HG02852 (cell line): ENCODE measurements around the gene NDRG4.

ENCODE experiments used
- ATAC-seq: cut with Tn5 transposase; IDR thresholded peaks from one replicate; pipeline ENCODE4 v1.9.1; 2021; ENCODE audit warnings: mild to moderate bottlenecking, moderate library complexity; ENCODE audit not compliant: unreplicated experiment

Gene NDRG4, protein sequence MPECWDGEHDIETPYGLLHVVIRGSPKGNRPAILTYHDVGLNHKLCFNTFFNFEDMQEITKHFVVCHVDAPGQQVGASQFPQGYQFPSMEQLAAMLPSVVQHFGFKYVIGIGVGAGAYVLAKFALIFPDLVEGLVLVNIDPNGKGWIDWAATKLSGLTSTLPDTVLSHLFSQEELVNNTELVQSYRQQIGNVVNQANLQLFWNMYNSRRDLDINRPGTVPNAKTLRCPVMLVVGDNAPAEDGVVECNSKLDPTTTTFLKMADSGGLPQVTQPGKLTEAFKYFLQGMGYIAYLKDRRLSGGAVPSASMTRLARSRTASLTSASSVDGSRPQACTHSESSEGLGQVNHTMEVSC

GRCh38 chr16:58499615-58500351 is at the start of gene NDRG4:
NDRG4 (plus strand) TSS chr16:58500143; CDS start chr16:58500249, 106 bp downstream.
- peak; percentile 82 for ATAC-seq

DNA sequence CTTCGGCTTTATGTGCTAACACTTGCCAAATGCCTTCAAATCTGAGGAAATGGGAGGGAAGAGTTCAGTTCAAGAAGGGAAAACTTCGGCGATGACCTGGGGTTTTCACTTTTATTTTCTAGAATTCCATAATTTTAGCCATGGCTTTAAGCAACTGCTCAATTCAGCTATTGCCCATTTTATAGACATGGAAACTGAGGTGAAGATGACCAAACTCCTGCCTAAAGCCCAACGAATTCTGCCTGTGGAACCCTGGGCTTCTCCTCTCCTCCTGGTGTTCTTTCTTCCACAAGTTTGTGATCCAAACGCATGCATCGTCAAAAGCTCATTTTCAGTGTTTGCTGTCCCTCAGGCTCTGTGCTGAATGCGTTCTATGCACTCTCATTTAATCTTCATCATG is 49.4 kb upstream of the NDRG4 start:
- ATAC-seq, result no peak

DNA sequence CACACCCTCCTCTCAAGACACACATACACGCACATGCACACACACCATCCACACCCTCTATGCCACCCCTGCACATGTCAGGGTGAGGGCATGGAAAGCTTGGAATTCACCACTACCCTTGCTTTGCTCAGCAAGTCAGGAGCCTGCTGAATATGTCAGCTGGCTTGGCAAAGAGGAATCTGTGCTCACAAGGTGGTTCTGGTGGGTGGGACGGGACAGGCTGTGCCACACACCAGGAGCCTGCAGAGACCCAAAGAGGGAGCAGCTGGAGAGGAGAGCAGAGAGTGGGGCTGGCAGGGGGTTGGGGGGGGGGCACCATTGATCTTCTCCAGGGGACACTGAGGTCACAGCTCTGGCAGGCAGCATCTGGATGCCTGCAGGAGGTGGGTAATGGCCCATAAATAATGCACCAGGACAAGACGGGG is 48.7 kb upstream of the NDRG4 start:
- ATAC-seq, result no peak

DNA sequence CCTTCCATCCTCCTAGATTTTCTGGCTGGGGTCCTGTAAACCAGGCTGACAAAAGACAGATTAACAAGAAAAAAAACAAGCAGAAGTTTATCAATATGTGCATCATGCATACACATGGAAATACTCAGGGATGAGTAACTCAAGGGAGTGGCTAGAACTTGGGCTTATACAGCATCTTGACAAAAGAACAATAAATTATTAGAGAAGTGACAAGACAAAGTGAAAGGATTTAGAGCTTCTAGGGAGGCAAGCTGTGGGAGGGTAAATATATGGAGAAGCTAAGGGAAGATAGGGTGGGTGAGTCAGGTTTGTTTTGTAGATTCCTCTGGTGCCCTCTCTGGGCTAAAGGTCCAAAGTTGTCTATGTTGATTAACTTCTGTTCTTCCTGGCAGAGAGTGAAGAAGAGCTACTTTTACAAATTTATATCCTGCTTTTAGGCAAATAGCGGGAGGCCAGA is 48.0 kb upstream of the NDRG4 start:
- ATAC-seq, result no peak

- ATAC-seq, result no peak
Observed at GRCh38 chr16:58452640-58453039, 47.3 kb upstream of the NDRG4 start.

- no peak for ATAC-seq
Observed at GRCh38 chr16:58454178-58454577, 45.8 kb upstream of the NDRG4 start.

- no peak for ATAC-seq
Observed at GRCh38 chr16:58454856-58455255, 45.1 kb upstream of the NDRG4 start.

- ATAC-seq, result no peak
Observed at GRCh38 chr16:58455750-58456149, 44.2 kb upstream of the NDRG4 start.

GRCh38 chr16:58456193-58456592 is 43.8 kb upstream of the NDRG4 start:
- no peak for ATAC-seq

DNA sequence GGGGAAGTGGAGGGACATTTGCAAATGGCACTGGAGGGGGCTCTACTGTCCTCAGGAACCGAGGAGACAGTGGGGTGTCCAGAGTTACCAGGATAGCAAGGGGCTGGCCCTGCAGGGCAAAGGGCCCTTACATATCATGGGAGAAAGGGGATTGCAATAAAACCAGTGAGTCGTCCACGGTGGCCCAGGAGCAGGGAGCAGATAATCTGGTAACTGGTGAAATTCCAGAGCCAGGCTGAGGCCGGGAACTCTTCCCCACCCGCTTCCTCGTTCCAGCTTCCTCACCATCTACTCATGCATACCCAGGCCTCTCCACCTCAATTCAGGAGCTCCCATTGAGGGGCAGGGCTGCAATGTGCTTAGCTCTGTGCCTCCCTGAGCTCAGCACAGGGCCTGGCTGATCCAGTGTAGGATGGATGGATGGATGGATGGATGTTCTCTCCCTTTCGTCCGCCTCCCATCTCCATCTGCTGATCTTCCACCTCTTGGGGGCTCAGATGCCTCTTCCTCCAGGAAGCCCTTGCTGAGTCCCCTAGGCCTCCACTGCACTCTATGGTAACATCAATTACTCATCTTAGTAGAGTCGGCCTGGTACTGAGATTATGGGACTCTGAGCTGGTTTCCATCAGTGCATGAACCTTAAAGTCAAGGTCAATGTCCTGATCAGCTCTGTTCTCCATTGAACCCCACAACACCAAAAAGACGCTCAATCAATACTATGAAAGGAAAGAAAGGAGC is 41.2 kb upstream of the NDRG4 start:
- no peak for ATAC-seq

GRCh38 chr16:58459344-58460218 is 40.4 kb upstream of the NDRG4 start:
- no peak for ATAC-seq

- ATAC-seq, result no peak
Observed at GRCh38 chr16:58460219-58460610, 39.7 kb upstream of the NDRG4 start.

DNA sequence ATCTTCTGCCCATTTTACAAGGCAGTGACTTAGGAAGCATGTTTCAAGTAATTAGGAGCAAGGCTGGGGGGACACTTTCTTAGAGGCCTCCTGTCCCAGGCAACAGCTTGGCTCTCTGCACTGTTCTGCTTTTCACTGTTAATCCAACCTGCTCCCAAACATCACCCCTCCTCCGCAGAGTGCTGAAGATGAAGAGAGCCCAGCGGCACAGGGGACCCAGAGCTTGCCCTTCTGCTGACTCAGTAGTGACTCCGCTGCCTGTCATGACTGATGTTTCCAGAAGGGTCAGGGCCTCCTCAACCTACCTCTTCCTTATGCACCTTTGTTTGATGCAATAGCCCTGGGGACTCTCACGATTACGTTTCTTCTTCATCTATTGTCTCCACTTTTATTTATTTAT is 38.9 kb upstream of the NDRG4 start:
- ATAC-seq, result no peak

DNA sequence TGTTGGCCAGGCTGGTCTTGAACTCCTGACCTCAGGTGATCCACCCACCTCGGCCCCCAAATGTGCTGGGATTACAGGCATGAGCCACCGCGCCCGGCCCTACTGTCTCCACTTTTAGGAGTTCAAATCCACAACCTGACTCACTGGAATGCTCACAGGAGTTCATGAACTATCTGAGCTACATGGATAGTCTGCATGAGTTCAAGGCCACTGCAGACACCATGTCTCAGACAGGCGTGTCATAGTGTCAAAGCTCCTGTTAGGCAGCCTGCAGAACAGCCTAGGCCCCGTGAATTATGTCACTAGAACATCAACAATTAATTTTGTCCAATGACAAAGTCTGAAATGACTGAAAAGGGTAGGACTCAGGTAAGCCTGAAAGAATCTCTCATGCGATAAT is 38.3 kb upstream of the NDRG4 start:
- ATAC-seq, result no peak

DNA sequence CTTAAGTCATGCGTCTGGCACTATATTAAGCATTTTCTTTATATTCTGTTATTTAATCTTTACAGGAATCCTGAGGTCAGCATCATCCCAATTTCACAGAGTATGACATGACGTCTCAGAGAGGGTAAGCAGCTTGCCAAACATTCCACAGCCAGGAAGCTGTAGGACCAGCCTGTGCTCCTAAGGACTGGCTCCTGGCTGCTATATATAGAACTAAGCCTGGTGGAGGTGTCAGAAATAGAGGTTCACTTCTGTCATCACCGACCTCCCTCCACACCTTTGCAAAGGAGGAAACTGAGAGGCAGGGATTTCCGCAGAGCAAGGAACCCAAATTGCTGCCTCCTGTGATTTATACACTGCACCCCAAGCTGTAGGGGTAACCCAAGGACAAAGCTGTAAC is 37.9 kb upstream of the NDRG4 start:
- no peak for ATAC-seq

- ATAC-seq, result no peak
Observed at GRCh38 chr16:58462499-58462996, 37.4 kb upstream of the NDRG4 start.

GRCh38 chr16:58462997-58463941 is 36.7 kb upstream of the NDRG4 start:
- ATAC-seq, result no peak

DNA sequence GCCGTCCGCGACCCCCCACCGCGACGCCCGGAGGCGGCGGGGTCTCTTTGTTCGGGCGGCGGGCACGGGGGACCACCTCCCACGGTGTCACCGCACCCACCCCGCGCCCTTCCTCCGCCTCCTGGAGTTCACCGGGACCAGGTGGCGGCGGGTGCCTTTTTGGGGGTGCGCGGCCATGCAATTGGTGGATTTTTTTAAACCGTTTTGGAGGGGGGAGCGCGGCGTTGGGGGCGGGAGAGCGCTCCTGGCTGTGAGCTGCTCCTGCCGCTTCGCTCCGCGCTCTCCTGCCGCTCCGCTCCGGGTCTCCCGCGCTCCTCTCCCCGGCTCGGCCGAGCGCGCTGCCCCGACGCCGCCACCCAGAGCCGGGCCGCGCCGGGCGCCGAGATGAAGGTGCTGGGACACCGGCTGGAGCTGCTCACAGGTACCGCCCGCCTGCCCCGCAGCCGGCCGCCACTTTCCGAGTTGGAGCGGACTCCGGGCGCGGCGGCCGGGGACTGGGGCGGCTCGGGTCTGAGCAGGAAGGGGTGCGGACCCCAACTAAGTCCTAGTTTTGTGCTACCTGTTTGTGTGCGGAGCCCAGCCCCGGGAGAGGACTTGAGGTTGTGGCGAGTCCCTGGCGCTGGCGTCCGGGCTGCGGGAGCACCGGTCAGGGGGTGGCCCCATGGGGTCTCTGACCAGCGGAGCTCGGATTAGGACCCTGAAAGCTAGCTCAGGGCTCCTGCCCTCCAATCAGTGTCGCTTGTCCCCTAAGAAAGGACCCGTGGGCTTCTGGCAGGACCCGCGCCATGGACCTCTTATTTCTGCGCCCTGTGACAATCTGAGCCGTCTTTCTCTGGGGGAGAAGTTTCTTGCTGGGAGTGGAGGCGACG is 35.7 kb upstream of the NDRG4 start:
- no peak for ATAC-seq
